Measurements from ENCODE around the gene TTC4.

Gene TTC4

DNA sequence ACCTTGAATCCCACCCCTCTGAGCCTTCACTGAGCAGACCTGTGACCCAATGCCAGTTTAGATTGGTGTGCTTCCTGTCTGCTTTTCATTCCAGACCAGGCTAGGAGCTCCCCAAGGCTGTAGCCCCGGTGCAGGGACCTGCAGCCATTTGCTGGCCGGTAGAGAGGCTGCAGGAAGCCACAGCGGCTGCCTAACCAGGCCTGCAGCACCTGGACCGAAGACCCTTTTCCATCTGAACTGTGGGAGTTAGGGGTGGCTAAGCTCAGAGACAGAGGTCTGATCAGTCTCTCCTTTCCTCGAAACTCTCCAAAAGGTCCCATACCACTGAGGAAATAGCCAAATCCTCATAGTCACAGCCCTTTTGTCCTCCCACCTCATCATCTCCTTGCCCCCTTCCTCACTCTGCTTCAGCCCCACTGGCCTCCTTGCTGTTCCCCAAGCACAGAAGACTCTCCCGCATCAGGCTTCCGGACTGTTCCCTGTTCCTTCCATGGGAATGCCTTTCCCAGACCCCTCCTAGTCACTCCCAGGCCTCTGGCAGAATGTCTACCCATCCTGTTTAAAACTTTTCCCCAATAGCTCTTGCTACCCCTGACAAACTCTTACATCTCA is 674 bp upstream of the TTC4 start:
- Histone ChIP-seq H3K4me1 (ENCODE audit: low read length) (peaks cover 8% of the 10 kb centered on the region; the same call in 1 of the 2 replicates), H3K9me3 (replicated peaks; ENCODE audit: insufficient read depth, low read length) (no peaks in the 10 kb centered on the region), H3K79me2 (ENCODE audit: low read length) (peaks cover 28% of the 10 kb centered on the region), H3K4me3 (ENCODE audit: low read length) (peak overlapping the region; percentile 87), H2AFZ (ENCODE audit: low read length) (peak overlapping the region; percentile 99), H4K20me1 (ENCODE audit: insufficient read depth, low read length) (no peaks in the 10 kb centered on the region), H3K9me2 (replicated peaks; ENCODE audit: insufficient read depth, low read length) (no peaks in the 10 kb centered on the region), H3K27me3 (replicated peaks; ENCODE audit: insufficient read depth, low read length) (peaks cover 36% of the 10 kb centered on the region; the same call in 1 of the 2 replicates), H3K27ac (ENCODE audit: low read length) (no peak overlapping the region), H3K36me3 (replicated peaks; ENCODE audit: insufficient read depth, low read length) (no peaks in the 10 kb centered on the region), H3K4me2 (ENCODE audit: low read depth, low read length) (peak overlapping the region; percentile 86), H3F3A (ENCODE audit: insufficient read depth, low read length) (no peaks in the 10 kb centered on the region), H3K9ac (ENCODE audit: low read length) (no peak overlapping the region; the same call in 1 of the 2 replicates)
- DNase-seq: no peak
- TF ChIP-seq EZH2phosphoT487 (IDR thresholded peaks at IDR 0.05; ENCODE audit: low read length) (no peak), EZH2 (optimal IDR thresholded peaks at IDR 0.05; ENCODE audit: low read depth, low read length) (no peak)
- TF ChIP-seq, protein P1, sequence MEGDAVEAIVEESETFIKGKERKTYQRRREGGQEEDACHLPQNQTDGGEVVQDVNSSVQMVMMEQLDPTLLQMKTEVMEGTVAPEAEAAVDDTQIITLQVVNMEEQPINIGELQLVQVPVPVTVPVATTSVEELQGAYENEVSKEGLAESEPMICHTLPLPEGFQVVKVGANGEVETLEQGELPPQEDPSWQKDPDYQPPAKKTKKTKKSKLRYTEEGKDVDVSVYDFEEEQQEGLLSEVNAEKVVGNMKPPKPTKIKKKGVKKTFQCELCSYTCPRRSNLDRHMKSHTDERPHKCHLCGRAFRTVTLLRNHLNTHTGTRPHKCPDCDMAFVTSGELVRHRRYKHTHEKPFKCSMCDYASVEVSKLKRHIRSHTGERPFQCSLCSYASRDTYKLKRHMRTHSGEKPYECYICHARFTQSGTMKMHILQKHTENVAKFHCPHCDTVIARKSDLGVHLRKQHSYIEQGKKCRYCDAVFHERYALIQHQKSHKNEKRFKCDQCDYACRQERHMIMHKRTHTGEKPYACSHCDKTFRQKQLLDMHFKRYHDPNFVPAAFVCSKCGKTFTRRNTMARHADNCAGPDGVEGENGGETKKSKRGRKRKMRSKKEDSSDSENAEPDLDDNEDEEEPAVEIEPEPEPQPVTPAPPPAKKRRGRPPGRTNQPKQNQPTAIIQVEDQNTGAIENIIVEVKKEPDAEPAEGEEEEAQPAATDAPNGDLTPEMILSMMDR (IDR thresholded peaks at IDR 0.05; ENCODE audit: low read length): no peak

DNA sequence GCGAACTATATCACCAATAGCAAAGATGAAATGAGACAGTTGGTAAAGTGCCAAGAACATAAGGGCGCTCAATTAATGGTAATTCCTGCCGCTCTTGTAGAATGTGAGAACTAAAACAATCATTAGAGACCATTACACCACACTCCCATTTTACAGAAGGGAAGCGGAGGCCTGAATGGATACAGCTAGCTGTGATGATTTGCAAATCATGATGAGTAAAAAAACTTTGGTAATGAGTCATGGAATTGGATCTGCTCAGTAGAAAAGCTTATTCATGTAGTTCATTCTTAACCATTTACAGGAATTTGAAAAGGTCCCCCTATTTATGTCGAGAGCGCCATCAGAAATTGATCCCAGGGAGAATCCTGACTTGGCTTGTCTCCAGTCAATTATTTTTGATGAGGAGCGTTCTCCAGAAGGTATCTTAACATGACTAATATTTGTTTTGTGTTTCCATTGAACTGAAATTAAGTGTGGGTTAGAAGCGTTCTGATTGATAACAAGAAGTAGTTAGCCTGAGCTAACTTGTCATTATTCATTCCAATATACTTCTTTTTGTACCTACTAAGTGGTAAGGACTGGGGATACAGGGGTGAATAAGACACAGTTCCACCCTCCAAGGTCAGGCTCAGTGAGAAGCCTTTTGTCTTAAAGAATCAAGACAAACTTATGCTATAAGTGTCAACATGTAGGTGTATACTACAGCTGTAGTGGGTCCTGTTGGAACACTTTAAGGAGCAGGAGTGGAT is 812 bp downstream of the TTC4 start:
- H3F3A ChIP-seq (ENCODE audit: insufficient read depth, low read length): no peaks in the 10 kb centered on the region
- H3K27ac ChIP-seq (ENCODE audit: low read length): no peak overlapping the region
- H3K27me3 ChIP-seq (replicated peaks; ENCODE audit: insufficient read depth, low read length): peaks cover 23% of the 10 kb centered on the region; the same call in 1 of the 2 replicates
- peak overlapping the region; percentile 81 for H3K9ac ChIP-seq (ENCODE audit: low read length)
- H3K4me1 ChIP-seq (ENCODE audit: low read length): peaks cover 8% of the 10 kb centered on the region; the same call in 1 of the 2 replicates
- H2AFZ ChIP-seq (ENCODE audit: low read length): peak overlapping the region; percentile 99
- no peaks in the 10 kb centered on the region for H3K9me3 ChIP-seq (replicated peaks; ENCODE audit: insufficient read depth, low read length)
- peak overlapping the region; percentile 87 for H3K4me3 ChIP-seq (ENCODE audit: low read length)
- H3K9me2 ChIP-seq (replicated peaks; ENCODE audit: insufficient read depth, low read length): no peaks in the 10 kb centered on the region
- H3K36me3 ChIP-seq (replicated peaks; ENCODE audit: insufficient read depth, low read length): no peaks in the 10 kb centered on the region
- peaks cover 28% of the 10 kb centered on the region for H3K79me2 ChIP-seq (ENCODE audit: low read length)
- TF ChIP-seq EZH2 (optimal IDR thresholded peaks at IDR 0.05; ENCODE audit: low read depth, low read length) (no peak), EZH2phosphoT487 (IDR thresholded peaks at IDR 0.05; ENCODE audit: low read length) (no peak)
- TF ChIP-seq, protein P1 (IDR thresholded peaks at IDR 0.05; ENCODE audit: low read length): no peak
- DNase-seq: no peak
- peak overlapping the region; percentile 79 for H3K4me2 ChIP-seq (ENCODE audit: low read depth, low read length)
- H4K20me1 ChIP-seq (ENCODE audit: insufficient read depth, low read length): no peaks in the 10 kb centered on the region

DNA sequence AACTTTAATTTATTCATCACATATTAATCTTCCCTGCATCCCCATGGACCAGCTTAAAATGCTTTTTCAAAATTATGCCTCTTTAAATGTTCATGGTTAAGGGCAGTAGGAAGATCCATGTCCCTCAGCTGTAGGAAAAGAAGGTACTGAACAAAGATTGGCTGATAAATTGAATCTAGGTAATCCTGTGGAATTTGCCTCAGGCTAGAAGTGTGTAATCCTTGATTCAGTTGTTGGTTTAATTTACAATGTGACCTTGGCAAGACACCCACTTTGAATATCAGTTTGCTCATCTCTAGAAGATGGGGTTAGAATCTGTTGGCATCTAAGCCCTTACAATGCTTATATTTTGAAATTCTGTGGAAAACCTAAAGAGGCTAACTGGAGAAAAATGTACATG is 6.1 kb downstream of the TTC4 start:
- Histone ChIP-seq H4K20me1 (ENCODE audit: insufficient read depth, low read length) (no peaks in the 10 kb centered on the region), H3K27me3 (replicated peaks; ENCODE audit: insufficient read depth, low read length) (no peaks in the 10 kb centered on the region), H3K79me2 (ENCODE audit: low read length) (peaks cover 18% of the 10 kb centered on the region), H3K4me2 (ENCODE audit: low read depth, low read length) (no peak overlapping the region), H2AFZ (ENCODE audit: low read length) (no peak overlapping the region), H3F3A (ENCODE audit: insufficient read depth, low read length) (no peaks in the 10 kb centered on the region), H3K9me3 (replicated peaks; ENCODE audit: insufficient read depth, low read length) (no peaks in the 10 kb centered on the region), H3K9me2 (replicated peaks; ENCODE audit: insufficient read depth, low read length) (no peaks in the 10 kb centered on the region), H3K4me1 (ENCODE audit: low read length) (peaks cover 1% of the 10 kb centered on the region; the same call in 1 of the 2 replicates), H3K27ac (ENCODE audit: low read length) (no peak overlapping the region), H3K36me3 (replicated peaks; ENCODE audit: insufficient read depth, low read length) (peaks cover 3% of the 10 kb centered on the region; the same call in 1 of the 2 replicates), H3K4me3 (ENCODE audit: low read length) (no peak overlapping the region), H3K9ac (ENCODE audit: low read length) (no peak overlapping the region)
- DNase-seq: no peak
- TF ChIP-seq EZH2phosphoT487 (IDR thresholded peaks at IDR 0.05; ENCODE audit: low read length) (no peak), EZH2 (optimal IDR thresholded peaks at IDR 0.05; ENCODE audit: low read depth, low read length) (no peak)
- TF ChIP-seq, protein P1 (IDR thresholded peaks at IDR 0.05; ENCODE audit: low read length): no peak

Data from MM.1S (cell line).